Stimulated activated naive CD4-positive, alpha-beta T cell (primary cell): ENCODE data around the gene SYCE1L.
A peak's percentile ranks its signal among the peaks of the same experiment; 100 is the strongest.
"Not testable (repeated sequence)": the region's sequence is repeated elsewhere in the genome, so short reads cannot be mapped to it uniquely, and the experiment has no call there.

ENCODE experiments used
- DNase-seq, 6 experiments: peaks; one replicate each; lab custom pipeline; 2025; lab: John Stamatoyannopoulos, UW

SYCE1L gene, protein sequence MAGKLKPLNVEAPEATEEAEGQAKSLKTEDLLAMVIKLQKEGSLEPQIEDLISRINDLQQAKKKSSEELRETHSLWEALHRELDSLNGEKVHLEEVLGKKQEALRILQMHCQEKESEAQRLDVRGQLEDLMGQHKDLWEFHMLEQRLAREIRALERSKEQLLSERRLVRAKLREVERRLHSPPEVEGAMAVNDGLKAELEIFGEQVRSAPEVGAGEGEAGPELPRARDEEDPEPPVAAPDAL

GRCh38 chr16:77199211-77199610 is at the start of gene SYCE1L:
TSS of gene SYCE1L (plus strand) at chr16:77199408. CDS start at chr16:77199452, 44 bp downstream.
- DNase-seq, result no peak

- DNase-seq, result no peak
Measured at GRCh38 chr16:77157346-77158058, 41.7 kb upstream of the SYCE1L start.

- no peak for DNase-seq
Measured at GRCh38 chr16:77158293-77158692, 40.9 kb upstream of the SYCE1L start.

GRCh38 chr16:77165006-77165405 is 34.2 kb upstream of the SYCE1L start:
- no peak for DNase-seq

- not testable (repeated sequence) for DNase-seq
Measured at GRCh38 chr16:77165536-77166236, 33.5 kb upstream of the SYCE1L start.

DNA sequence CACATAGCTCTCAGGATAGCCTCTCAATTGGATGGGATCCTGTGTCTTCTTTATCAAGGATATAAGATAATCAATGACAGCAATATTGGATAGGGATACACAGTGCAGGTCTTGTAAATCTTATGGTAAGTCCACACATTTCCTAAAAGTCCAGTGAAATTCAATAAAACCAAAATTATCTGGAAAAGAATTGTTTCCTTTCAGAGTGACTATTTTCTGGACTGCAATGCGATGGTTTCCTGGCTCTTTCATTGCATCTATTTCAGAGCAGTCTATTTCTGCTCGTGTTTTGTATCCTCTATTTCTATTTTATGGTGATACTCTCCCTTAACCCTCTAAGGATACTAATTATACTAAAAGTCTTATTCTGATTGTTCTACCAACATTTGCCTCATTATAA is 32.5 kb upstream of the SYCE1L start:
- no peak for DNase-seq

DNA sequence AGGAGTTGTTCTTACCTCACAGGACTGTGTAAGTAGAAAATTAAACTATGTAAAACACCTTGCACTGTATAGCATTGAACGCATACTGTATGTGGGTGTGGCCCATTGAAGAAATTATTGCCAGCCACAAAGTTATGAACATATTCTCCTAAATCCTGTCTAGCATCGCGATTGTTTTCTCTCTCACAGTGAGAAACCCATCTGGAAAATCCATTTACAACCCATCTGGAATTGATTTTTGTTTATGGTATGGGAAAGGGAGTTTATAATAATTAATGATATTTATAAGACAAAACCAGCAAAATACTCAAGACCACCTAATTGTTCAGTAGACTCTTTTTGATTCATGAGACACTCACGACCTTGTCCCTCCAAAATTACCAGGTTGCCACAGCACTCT is 30.3 kb upstream of the SYCE1L start:
- DNase-seq, result no peak

DNA sequence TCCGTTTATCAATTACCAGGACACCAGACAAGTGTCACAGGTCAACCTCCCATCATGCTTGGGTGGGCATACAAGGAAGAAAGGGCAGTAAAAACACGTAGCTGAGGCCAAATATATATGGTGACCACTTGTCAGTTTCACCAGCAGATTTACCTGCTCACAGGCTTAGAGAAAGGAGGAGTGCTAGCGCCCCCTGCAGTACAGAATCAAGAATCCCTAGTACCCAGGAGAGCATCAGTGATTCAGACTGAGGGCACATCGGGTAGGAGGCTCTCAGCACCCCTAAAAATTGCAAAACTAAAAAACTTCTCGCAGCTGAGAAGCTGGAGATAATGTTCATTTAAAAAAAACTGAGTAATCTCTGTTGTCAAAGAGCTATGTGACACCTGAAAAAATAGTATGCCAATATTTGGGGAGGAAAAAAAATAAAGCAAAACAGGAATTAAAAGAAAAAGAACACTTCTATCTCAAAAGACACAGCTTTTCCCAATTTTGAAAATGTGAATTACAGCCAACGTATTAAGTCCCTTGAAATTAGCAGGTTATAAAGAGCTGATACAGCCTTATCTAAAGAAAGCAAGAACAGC is 29.5 kb upstream of the SYCE1L start:
- DNase-seq, result peak in 2 of 6 experiments; percentile 3 to 8

DNA sequence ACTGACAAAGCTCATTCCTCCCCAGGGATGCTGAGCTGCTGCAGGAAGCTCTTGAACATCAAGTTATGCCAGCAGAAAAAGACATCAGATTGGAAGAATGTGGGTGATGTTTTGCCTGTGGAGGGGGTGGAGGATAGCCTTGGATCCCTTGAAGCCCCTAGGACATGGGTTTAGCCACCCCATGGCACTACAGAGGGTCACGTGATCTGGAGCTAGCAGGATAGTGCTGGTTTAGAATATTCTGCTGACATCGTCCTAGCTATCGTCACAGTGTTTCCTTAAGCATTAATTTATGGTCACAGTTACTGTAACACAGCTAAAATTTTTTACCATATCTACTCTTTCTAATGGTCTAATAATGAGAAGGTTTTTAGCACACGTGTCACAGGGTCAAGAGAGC is 28.4 kb upstream of the SYCE1L start:
- no peak for DNase-seq

- peak in 2 of 6 experiments; percentile 20 to 44 for DNase-seq
Measured at GRCh38 chr16:77171745-77172635, 27.2 kb upstream of the SYCE1L start.

DNA sequence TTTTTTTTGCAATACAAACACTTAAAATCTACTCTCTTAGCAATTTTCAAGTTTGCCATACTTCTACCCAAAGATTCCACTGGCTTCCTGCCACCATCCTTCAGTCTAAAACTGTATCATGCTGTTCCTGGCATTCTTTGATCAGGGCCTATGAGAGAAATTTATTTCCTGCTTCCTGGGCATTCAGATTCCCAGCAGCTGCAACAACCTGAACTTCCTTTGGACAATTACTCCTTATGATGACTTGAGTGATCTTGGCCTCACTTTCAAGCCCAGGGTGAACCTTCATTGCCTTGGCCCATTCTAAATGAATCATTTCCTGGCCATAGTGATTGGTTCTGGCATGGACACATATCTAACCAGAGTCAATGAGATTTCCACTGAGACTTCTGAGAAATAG is 26.3 kb upstream of the SYCE1L start:
- no peak for DNase-seq

- no peak for DNase-seq
Measured at GRCh38 chr16:77183137-77183536, 16.1 kb upstream of the SYCE1L start.

- DNase-seq, result not testable (repeated sequence)
Measured at GRCh38 chr16:77186298-77186697, 12.9 kb upstream of the SYCE1L start.

DNA sequence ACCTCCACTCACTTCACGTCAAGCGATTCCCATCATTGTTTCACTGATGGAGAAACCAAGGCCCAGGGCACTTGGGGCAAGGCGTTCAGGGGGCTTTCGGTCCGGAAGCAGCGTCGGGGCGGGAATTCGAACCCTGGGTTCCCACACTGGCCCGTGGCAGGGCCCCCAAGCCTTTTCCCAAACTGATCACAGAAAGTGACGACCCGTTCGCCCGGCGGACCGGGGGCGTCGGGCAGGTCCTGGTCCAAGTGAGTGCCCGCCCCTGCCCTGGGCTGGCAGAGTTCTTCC is 9.1 kb upstream of the SYCE1L start:
- no peak for DNase-seq

DNA sequence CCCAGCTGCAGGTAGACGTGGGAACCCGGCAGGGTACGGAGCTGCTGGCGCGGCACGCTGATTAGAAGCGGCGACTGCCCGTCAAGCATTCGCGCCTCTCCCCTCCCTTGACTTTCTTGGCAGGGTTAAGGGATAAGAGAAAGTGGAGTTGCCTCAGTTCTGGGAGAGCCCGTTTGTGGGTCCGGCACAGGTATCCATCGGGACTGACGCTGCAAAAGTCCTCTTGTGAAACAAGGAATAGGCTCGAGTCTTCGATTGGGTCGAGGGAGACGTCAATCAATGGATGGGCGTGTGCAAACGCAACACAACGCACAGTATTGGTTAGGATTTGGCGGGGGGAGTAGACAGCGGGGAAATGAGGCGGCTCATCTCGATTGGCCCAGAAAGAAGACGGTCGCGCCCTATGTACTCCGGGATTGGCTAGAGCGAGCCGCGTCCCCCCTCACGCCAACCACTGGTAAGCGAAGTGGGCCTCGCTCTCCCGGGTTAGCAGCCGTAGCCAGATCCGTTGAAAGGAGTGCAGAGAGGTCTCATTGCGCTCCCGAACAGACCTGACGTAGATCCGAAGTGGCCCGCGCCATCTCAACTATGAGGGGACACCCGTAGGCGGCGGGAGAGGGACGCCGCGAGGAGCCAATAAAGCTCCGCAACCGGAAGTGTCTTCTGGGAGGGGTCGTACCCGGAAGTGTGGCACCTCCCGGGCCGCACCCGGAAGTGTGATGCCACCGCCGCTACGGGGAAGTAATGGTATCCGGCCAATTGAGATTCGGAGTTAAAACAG is 8.5 kb upstream of the SYCE1L start, which contains the start of gene MON1B:
Gene MON1B, plus strand, starts transcription at position 713 of the 781 bp plus-strand sequence. CDS start 296 bp downstream, outside the sequence.
- DNase-seq, result peak; percentile 94 to 100 (median 98)

DNA sequence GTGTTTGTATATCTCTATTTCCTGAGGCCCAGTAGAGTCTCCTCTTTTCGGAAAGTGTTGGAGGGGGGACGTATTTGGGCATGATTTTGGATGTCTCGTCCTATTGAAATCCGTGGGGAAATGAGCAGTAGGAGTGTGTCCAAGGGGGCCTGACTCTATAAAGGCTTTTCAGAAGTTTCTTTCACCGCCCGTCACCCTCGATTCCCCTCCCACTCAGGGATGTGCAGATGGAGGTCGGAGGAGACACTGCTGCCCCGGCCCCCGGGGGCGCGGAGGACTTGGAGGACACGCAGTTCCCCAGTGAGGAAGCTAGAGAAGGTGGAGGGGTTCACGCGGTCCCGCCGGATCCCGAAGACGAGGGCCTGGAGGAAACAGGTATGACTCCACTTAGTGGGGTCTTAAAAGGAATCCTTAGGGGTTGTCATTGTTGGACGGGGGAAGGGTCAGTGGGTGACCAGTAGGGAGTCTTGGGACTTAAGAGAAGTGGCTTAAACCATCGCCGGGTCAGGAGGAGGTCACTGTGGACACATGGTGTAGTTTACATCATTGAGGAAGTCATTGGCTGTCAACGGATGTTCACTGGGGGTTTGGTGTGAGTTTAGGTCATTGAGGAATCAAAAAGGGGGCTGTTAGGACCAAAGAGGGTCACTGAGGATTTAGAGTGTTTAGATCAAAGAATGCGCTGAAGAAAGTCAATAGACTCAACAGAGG is 7.8 kb upstream of the SYCE1L start:
- DNase-seq, result peak in 1 of 6 experiments; percentile 51

DNA sequence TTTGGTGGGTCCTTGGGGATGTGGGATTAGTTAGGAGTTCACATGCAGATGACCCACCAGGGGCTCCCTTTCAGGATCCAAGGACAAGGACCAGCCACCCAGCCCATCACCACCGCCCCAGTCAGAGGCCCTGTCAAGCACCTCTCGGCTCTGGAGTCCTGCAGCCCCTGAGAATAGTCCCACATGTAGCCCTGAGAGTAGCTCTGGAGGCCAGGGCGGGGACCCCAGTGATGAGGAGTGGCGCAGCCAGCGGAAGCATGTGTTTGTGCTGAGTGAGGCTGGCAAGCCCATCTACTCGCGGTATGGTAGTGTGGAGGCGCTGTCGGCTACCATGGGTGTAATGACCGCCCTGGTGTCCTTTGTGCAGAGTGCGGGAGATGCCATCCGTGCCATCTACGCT is 5.8 kb upstream of the SYCE1L start:
- DNase-seq, result no peak

DNA sequence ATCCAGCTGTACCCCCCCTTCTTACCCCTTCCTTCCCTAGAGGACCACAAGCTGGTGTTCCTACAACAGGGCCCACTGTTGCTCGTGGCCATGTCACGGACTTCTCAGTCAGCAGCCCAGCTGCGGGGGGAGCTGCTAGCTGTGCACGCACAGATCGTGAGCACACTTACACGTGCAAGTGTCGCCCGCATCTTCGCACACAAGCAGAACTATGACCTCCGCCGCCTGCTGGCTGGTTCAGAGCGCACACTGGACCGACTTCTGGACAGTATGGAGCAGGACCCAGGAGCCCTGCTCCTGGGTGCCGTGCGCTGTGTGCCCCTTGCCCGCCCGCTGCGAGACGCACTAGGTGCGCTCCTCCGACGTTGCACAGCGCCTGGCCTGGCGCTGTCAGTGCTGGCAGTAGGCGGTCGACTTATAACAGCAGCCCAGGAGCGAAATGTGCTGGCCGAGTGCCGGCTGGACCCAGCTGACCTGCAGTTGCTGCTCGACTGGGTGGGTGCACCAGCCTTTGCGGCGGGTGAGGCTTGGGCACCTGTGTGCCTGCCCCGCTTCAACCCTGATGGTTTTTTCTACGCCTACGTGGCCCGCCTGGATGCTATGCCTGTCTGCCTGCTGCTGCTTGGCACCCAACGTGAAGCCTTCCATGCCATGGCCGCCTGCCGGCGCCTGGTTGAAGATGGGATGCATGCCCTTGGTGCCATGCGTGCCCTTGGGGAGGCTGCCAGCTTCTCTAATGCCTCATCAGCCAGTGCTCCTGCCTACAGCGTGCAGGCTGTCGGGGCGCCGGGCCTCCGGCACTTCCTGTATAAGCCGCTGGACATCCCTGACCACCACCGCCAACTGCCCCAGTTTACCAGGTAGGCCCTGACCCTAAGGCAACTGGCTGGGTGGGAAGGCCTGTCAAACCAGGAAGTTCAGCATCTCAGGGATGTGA is 4.6 kb upstream of the SYCE1L start:
- no peak for DNase-seq

GRCh38 chr16:77195411-77195810 is 3.8 kb upstream of the SYCE1L start:
- no peak for DNase-seq
